Measurements from ENCODE around the gene RDH8.
"Not testable (repeated sequence)": the region's sequence is repeated elsewhere in the genome, so short reads cannot be mapped to it uniquely, and the experiment has no call there.

Gene RDH8

DNA sequence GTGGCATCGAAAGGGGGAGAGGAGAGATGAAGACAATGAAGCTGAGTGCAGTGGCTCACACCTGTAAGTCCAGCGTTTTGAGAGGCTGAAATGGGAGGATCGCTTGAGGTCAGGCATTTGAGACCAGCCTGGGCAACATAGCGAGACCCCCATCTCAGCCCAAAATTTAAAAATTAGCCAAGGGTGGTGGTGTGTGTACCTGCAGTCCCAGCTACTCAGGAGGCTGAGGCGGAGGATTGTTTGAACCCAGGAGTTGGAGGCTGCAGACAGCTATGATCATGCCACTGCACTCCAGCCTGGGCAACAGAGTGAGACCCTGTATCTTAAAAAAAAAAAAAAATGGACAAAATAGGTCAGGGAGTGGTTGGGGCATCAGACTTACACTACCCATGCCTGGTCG lies 7.6 kb downstream of the RDH8 start:
- no peaks in the 10 kb centered on the region for H3K4me1 ChIP-seq (ENCODE audit: control insufficient read depth, insufficient read depth, low read length)
- POLR2A ChIA-PET, result no interaction called here
- no peak overlapping the region for H3K4me3 ChIP-seq (ENCODE audit: low read depth, low read length)
- no peak overlapping the region for H3K27ac ChIP-seq (ENCODE audit: extremely low read depth, low read depth, low read length)
- TF ChIP-seq ZNF121 (tag by site-specific recombination; IDR thresholded peaks at IDR 0.05), result peak; percentile 50; the same call in 1 of the 2 replicates
- TF ChIP-seq, protein P1, sequence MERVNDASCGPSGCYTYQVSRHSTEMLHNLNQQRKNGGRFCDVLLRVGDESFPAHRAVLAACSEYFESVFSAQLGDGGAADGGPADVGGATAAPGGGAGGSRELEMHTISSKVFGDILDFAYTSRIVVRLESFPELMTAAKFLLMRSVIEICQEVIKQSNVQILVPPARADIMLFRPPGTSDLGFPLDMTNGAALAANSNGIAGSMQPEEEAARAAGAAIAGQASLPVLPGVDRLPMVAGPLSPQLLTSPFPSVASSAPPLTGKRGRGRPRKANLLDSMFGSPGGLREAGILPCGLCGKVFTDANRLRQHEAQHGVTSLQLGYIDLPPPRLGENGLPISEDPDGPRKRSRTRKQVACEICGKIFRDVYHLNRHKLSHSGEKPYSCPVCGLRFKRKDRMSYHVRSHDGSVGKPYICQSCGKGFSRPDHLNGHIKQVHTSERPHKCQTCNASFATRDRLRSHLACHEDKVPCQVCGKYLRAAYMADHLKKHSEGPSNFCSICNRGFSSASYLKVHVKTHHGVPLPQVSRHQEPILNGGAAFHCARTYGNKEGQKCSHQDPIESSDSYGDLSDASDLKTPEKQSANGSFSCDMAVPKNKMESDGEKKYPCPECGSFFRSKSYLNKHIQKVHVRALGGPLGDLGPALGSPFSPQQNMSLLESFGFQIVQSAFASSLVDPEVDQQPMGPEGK (tag by site-specific recombination; IDR thresholded peaks at IDR 0.05), result no peak
- no peaks in the 10 kb centered on the region for H3K36me3 ChIP-seq (ENCODE audit: control insufficient read depth in 2 of 2, insufficient read depth in 1 of 2, low read length in 2 of 2)
- CTCF ChIA-PET, result interaction anchor here (0.7 to 1.4 kb wide), 2 partner anchors 20 to 53 kb away, joined by 3 to 5 read pairs; no protein-coding TSS in a partner anchor
- no peaks in the 10 kb centered on the region for H3K9me3 ChIP-seq (ENCODE audit: control insufficient read depth, insufficient read depth, low read depth, low read length)

DNA sequence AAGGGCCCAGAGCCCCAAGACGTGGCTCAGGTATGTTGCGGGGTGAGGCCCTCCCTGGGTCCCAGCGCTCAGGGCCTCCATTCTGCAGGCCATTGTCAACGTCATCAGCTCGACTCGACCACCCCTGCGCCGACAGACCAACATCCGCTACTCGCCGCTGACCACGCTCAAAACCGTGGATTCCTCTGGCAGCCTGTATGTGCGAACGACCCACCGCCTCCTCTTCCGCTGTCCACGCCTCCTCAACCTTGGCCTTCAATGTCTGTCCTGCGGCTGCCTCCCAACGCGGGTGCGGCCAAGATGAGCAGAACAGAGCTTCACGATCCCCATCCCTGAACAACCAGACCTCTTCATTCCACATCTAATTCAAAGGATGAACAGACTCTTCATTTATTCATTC lies 8.2 kb downstream of the RDH8 start:
- CTCF ChIA-PET, result interaction anchor here (0.5 to 1.3 kb wide), 5 partner anchors 14 to 1206 kb away, joined by 3 to 5 read pairs (median 3); no protein-coding TSS in a partner anchor
- no peak overlapping the region for H3K27ac ChIP-seq (ENCODE audit: extremely low read depth, low read depth, low read length)
- TF ChIP-seq, protein P2, sequence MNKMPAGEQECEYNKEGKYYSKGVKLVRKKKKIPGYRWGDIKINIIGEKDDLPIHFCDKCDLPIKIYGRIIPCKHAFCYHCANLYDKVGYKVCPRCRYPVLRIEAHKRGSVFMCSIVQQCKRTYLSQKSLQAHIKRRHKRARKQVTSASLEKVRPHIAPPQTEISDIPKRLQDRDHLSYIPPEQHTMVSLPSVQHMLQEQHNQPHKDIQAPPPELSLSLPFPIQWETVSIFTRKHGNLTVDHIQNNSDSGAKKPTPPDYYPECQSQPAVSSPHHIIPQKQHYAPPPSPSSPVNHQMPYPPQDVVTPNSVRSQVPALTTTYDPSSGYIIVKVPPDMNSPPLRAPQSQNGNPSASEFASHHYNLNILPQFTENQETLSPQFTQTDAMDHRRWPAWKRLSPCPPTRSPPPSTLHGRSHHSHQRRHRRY (tag by site-specific recombination; IDR thresholded peaks at IDR 0.05), result no peak
- TF ChIP-seq ZBTB21 (tag by site-specific recombination; IDR thresholded peaks at IDR 0.05), result no peak
- H3K4me3 ChIP-seq (ENCODE audit: low read depth, low read length), result no peak overlapping the region
- no peaks in the 10 kb centered on the region for H3K4me1 ChIP-seq (ENCODE audit: control insufficient read depth, insufficient read depth, low read length)
- POLR2A ChIA-PET, result no interaction called here
- H3K36me3 ChIP-seq (ENCODE audit: control insufficient read depth in 2 of 2, insufficient read depth in 1 of 2, low read length in 2 of 2), result no peaks in the 10 kb centered on the region
- no peaks in the 10 kb centered on the region for H3K9me3 ChIP-seq (ENCODE audit: control insufficient read depth, insufficient read depth, low read depth, low read length)

DNA sequence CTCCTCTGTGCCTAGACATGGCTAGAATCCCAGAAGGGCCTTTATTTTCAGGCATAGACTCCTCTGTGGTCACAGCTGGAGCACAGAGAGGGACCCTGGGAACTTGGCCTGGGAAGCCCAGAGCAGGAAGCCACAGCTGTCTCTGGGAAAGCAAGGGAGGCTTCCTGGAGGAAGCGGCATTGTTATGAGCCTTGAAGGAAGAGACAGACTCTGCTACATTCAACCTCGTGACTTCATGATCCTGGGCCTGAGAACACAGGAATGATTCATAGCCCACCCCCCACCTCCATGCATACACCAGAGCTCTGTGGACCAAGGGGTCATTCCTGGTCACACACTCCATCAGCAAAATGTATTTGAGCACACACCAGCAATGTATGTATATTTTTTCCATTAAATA lies 8.6 kb downstream of the RDH8 start:
- no peak for TF ChIP-seq ZNF843 (tag by site-specific recombination; IDR thresholded peaks at IDR 0.05)
- no peak for TF ChIP-seq ZNF558 (tag by site-specific recombination; IDR thresholded peaks at IDR 0.05)
- TF ChIP-seq, protein P3, sequence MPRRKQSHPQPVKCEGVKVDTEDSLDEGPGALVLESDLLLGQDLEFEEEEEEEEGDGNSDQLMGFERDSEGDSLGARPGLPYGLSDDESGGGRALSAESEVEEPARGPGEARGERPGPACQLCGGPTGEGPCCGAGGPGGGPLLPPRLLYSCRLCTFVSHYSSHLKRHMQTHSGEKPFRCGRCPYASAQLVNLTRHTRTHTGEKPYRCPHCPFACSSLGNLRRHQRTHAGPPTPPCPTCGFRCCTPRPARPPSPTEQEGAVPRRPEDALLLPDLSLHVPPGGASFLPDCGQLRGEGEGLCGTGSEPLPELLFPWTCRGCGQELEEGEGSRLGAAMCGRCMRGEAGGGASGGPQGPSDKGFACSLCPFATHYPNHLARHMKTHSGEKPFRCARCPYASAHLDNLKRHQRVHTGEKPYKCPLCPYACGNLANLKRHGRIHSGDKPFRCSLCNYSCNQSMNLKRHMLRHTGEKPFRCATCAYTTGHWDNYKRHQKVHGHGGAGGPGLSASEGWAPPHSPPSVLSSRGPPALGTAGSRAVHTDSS (tag by site-specific recombination; IDR thresholded peaks at IDR 0.05), result no peak
- no peak for TF ChIP-seq ZNF624 (tag by site-specific recombination; IDR thresholded peaks at IDR 0.05)
- TF ChIP-seq ZNF776 (tag by site-specific recombination; IDR thresholded peaks at IDR 0.05; ENCODE audit: borderline replicate concordance), result no peak
- no peak for TF ChIP-seq ZNF324 (tag by site-specific recombination; IDR thresholded peaks at IDR 0.05)
- no peak for TF ChIP-seq ZNF274 (IDR thresholded peaks at IDR 0.05; ENCODE audit: low read length)
- TF ChIP-seq ZNF274 (tag by site-specific recombination; IDR thresholded peaks at IDR 0.05; ENCODE audit: borderline replicate concordance), result no peak
- H3K4me3 ChIP-seq (ENCODE audit: low read depth, low read length), result no peak overlapping the region
- no peaks in the 10 kb centered on the region for H3K36me3 ChIP-seq (ENCODE audit: control insufficient read depth in 2 of 2, insufficient read depth in 1 of 2, low read length in 2 of 2)
- ChIA-PET CTCF (interaction anchor here (0.5 to 1.3 kb wide), 6 partner anchors 14 to 1205 kb away, joined by 3 to 5 read pairs (median 3); no protein-coding TSS in a partner anchor), POLR2A (no interaction called here)
- H3K9me3 ChIP-seq (ENCODE audit: control insufficient read depth, insufficient read depth, low read depth, low read length), result no peaks in the 10 kb centered on the region
- no peaks in the 10 kb centered on the region for H3K4me1 ChIP-seq (ENCODE audit: control insufficient read depth, insufficient read depth, low read length)
- no peak overlapping the region for H3K27ac ChIP-seq (ENCODE audit: extremely low read depth, low read depth, low read length)

DNA sequence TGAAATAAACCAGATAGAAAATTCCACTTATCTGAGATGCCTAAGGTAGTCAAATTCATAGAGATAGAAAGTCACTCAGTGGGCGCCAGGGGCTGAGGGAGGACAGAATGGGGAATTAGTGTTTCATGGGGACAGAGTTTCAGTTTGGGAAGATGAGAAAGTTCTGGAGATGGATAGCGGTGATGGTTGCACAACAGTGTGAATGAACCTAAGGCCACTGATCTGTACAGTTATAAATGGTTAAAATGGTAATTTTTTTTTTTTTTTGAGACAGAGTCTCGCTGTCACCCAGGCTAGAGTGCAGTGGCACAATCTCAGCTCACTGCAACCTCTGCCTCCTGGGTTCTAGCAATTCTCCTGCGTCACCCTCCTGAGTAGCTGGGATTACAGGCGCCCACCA lies 9.8 kb downstream of the RDH8 start:
- not testable (repeated sequence) for H3K4me1 ChIP-seq (ENCODE audit: control insufficient read depth, insufficient read depth, low read length); H3K27ac ChIP-seq (ENCODE audit: extremely low read depth, low read depth, low read length); H3K4me3 ChIP-seq (ENCODE audit: low read depth, low read length); H3K9me3 ChIP-seq (ENCODE audit: control insufficient read depth, insufficient read depth, low read depth, low read length); H3K36me3 ChIP-seq (ENCODE audit: control insufficient read depth in 2 of 2, insufficient read depth in 1 of 2, low read length in 2 of 2)
- ChIA-PET CTCF (interaction anchor here (0.9 kb wide), 1 partner anchor 92 kb away, joined by 5 read pairs; no protein-coding TSS in a partner anchor), POLR2A (interaction anchor here (0.7 kb wide), 1 partner anchor 163 kb away, joined by 3 read pairs; no protein-coding TSS in a partner anchor)
